Hepatocyte (in vitro differentiated cells): ENCODE measurements around the gene SLC9A7. TPM values are rescaled to one million over a fixed set of nuclear protein-coding genes. Genes with fewer than 3 reads are reported as not detected.

Experiments used
- DNase-seq: peaks from one replicate; pipeline ENCODE4 v3.0.0-alpha.2; 2016; ENCODE audit warnings: low spot score
- H2AFZ ChIP-seq: fragments of 200-600 bp; sonication (generic); 2 replicates; pipeline ENCODE4 v1.6.0; 2016; ENCODE audit warnings: antibody characterized with exemption, mild to moderate bottlenecking
- H3K27ac ChIP-seq: fragments of 200-600 bp; sonication (generic); 2 replicates; pipeline ENCODE4 v1.5.1; 2016; ENCODE audit warnings: mild to moderate bottlenecking
- H3K27me3 ChIP-seq: fragments of 200-600 bp; sonication (generic); 2 replicates; pipeline ENCODE4 v1.6.1; 2016
- H3K36me3 ChIP-seq: fragments of 200-600 bp; sonication (generic); replicated peaks from 2 replicates; pipeline ENCODE4 v1.5.1; 2016; ENCODE audit warnings: low read depth; ENCODE audit not compliant: insufficient read depth
- H3K4me1 ChIP-seq: fragments of 200-600 bp; sonication (generic); 2 replicates; pipeline ENCODE4 v1.5.1; 2016; ENCODE audit warnings: mild to moderate bottlenecking, moderate library complexity; ENCODE audit not compliant: insufficient read depth
- H3K4me2 ChIP-seq: fragments of 200-600 bp; sonication (generic); 2 replicates; pipeline ENCODE4 v1.6.0; 2016
- H3K4me3 ChIP-seq: fragments of 200-600 bp; sonication (generic); 2 replicates; pipeline ENCODE4 v1.5.1; 2016; ENCODE audit warnings: mild to moderate bottlenecking
- H3K79me2 ChIP-seq: fragments of 200-600 bp; sonication (generic); 2 replicates; pipeline ENCODE4 v1.6.0; 2017; ENCODE audit warnings: mild to moderate bottlenecking
- H3K9me2 ChIP-seq: fragments of 200-600 bp; sonication (generic); replicated peaks from 2 replicates; pipeline ENCODE4 v1.6.0; 2017; ENCODE audit warnings: mild to moderate bottlenecking; ENCODE audit not compliant: insufficient read depth
- H3K9me3 ChIP-seq: fragments of 200-600 bp; sonication (generic); 2 replicates; pipeline ENCODE4 v1.5.1; 2016; ENCODE audit warnings: low read depth, mild to moderate bottlenecking
- H4K20me1 ChIP-seq: fragments of 200-600 bp; sonication (generic); 2 replicates; pipeline ENCODE4 v1.6.0; 2016; ENCODE audit warnings: mild to moderate bottlenecking; ENCODE audit not compliant: insufficient read depth, poor library complexity, severe bottlenecking
- EZH2 ChIP-seq: fragments of 200-600 bp; sonication (generic); IDR thresholded peaks from 2 replicates; pipeline ENCODE4 v1.6.1; 2016; ENCODE audit warnings: antibody characterized with exemption, mild to moderate bottlenecking, borderline replicate concordance
- EZH2phosphoT487 ChIP-seq: fragments of 200-600 bp; sonication (generic); IDR thresholded peaks from one replicate; pipeline ENCODE4 v1.6.1; 2018; ENCODE audit warnings: antibody characterized with exemption, mild to moderate bottlenecking, low read depth, moderate library complexity; ENCODE audit not compliant: unreplicated experiment, severe bottlenecking
- WGBS: methylation state at CpG from one replicate; pipeline ENCODE4 v1.1.6; 2016; ENCODE audit warnings: low lambda C conversion rate; ENCODE audit errors: missing lambda C conversion rate; 5-methylcytosine and 5-hydroxymethylcytosine counted together
- polyA plus RNA-seq: library from polyadenylated mRNA; unstranded; fragments of >200 nt; fragmentation: Nextera tagmentation; extraction: Ambion mirVana; gene quantifications from 2 replicates; pipeline ENCODE4 v1.2.1, GENCODE V29; 2016
- total RNA-seq: library from RNA; depleted of rRNA; stranded (reverse); fragments of >200 nt; gene quantifications from 2 replicates; pipeline ENCODE4 v1.2.3, GENCODE V29; 2014
- TF ChIP-seq, protein P1 (sequence below): fragments of 200-600 bp; sonication (generic); IDR thresholded peaks from 2 replicates; pipeline ENCODE4 v1.5.1; 2016; ENCODE audit warnings: antibody characterized with exemption, mild to moderate bottlenecking; ENCODE audit not compliant: poor library complexity

Gene SLC9A7
- total and polyA plus RNA-seq, 2 experiments from 2014 or later: 3.6 to 8.1 TPM

DNA sequence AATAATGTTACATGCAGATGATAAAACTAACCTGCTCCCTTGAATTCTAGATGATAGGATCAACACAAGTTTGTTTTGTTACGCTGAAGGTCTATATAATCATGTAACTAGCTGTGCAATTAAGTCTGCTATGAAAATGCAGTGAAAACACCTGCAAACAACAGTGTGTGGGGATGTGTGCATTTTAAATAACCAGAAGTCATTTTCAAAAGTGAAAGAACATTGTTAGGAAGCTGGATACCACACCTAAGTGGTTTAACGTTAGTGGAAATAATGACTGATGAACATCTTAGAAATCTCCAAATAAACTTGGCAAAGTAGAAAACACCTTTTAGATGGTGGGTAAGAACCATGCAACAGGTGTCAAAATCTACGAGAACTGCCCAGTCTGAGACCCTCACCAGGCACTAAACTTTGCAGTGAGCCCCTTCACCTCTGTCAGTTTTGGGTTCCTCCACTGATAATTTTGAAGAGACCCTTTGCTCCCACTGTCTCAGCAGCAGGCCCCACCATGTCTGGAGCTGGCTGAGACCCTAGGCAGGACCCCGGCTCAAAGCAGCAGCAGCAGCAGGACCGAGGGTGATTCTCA is 148.8 kb downstream of the SLC9A7 start:
- Histone ChIP-seq H3K27me3 (no peaks in the 10 kb centered on the region), H3K4me3 (no peak overlapping the region), H3K4me2 (no peak overlapping the region), H4K20me1 (no peaks in the 10 kb centered on the region), H3K36me3 (no peaks in the 10 kb centered on the region), H3K27ac (no peak overlapping the region), H3K9me3 (no peaks in the 10 kb centered on the region), H3K9me2 (no peaks in the 10 kb centered on the region), H3K79me2 (no peaks in the 10 kb centered on the region), H2AFZ (no peak overlapping the region), H3K4me1 (no peaks in the 10 kb centered on the region)
- 77% methylated on average over 5 of the region's 5 CpGs for WGBS
- TF ChIP-seq EZH2 (no peak), EZH2phosphoT487 (no peak)
- TF ChIP-seq, protein P1, sequence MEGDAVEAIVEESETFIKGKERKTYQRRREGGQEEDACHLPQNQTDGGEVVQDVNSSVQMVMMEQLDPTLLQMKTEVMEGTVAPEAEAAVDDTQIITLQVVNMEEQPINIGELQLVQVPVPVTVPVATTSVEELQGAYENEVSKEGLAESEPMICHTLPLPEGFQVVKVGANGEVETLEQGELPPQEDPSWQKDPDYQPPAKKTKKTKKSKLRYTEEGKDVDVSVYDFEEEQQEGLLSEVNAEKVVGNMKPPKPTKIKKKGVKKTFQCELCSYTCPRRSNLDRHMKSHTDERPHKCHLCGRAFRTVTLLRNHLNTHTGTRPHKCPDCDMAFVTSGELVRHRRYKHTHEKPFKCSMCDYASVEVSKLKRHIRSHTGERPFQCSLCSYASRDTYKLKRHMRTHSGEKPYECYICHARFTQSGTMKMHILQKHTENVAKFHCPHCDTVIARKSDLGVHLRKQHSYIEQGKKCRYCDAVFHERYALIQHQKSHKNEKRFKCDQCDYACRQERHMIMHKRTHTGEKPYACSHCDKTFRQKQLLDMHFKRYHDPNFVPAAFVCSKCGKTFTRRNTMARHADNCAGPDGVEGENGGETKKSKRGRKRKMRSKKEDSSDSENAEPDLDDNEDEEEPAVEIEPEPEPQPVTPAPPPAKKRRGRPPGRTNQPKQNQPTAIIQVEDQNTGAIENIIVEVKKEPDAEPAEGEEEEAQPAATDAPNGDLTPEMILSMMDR: no peak
- no peak for DNase-seq

DNA sequence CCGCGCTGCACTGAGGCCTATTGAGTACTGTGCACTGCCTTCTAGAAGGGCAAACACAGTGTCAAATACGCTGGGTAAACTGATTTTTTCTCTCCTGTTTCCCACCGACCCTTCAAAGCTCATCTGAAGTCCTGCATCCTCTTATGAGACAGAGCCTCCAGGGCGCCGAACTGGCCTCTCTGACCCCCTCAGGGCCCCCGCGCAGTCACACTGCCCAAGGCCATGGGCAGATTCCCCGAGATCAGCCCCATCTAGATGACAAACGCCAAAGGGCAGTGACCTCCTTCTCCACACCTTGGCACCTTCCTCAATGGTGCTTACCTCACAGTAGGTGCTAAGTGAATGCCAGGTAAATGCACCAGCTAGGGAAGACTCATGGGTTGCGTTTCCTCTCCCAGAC is 151.0 kb downstream of the SLC9A7 start:
- TF ChIP-seq, protein P1: no peak
- TF ChIP-seq EZH2phosphoT487: no peak
- TF ChIP-seq EZH2: no peak
- no peak overlapping the region for H2AFZ ChIP-seq
- no peaks in the 10 kb centered on the region for H3K27me3 ChIP-seq
- H3K27ac ChIP-seq: no peak overlapping the region
- no peak for DNase-seq
- no peak overlapping the region for H3K4me3 ChIP-seq
- H3K9me2 ChIP-seq: no peaks in the 10 kb centered on the region
- H3K9me3 ChIP-seq: no peaks in the 10 kb centered on the region
- 88% methylated on average over 11 of the region's 11 CpGs for WGBS
- no peaks in the 10 kb centered on the region for H3K36me3 ChIP-seq
- no peaks in the 10 kb centered on the region for H3K79me2 ChIP-seq
- no peak overlapping the region for H3K4me2 ChIP-seq
- no peaks in the 10 kb centered on the region for H4K20me1 ChIP-seq
- H3K4me1 ChIP-seq: no peaks in the 10 kb centered on the region

DNA sequence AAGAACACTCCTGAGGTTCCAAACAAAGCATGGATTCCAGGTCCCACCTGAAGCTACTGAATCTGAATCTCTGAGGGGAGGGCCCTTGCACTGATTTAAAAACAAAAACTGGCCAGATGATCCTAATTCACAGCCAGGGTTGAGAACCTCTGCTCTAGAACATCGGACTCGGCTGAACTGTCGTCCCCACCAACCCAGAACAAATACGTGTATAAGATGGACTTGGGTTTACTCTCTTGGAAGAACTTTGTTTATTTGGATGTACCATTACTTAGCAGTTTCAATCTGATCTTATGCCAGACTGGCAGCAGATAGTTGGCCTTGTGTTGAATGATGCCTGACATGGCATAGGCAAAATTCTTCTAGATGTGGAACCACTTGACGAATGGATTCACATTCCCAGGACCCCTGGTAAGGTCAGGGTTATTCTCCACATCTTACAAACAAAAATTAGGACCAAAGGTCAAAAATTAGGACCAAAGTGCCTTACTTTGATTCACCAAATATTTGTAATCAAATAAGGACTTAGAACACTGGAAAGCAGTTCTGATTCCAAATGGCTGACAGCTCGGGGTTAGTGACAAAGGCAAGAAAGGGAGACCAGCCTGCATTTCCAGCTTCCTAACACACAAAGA is 156.3 kb downstream of the SLC9A7 start:
- H3K36me3 ChIP-seq: no peaks in the 10 kb centered on the region
- DNase-seq: no peak
- no peak overlapping the region for H3K4me2 ChIP-seq
- H3K27me3 ChIP-seq: no peaks in the 10 kb centered on the region
- no peak overlapping the region for H2AFZ ChIP-seq
- H3K9me3 ChIP-seq: no peaks in the 10 kb centered on the region
- H3K27ac ChIP-seq: no peak overlapping the region
- WGBS: 85% methylated on average over 6 of the region's 6 CpGs
- H3K4me1 ChIP-seq: no peaks in the 10 kb centered on the region
- H3K79me2 ChIP-seq: no peaks in the 10 kb centered on the region
- TF ChIP-seq EZH2phosphoT487: no peak
- TF ChIP-seq, protein P1: no peak
- TF ChIP-seq EZH2: no peak
- no peak overlapping the region for H3K4me3 ChIP-seq
- H3K9me2 ChIP-seq: no peaks in the 10 kb centered on the region
- H4K20me1 ChIP-seq: no peaks in the 10 kb centered on the region

DNA sequence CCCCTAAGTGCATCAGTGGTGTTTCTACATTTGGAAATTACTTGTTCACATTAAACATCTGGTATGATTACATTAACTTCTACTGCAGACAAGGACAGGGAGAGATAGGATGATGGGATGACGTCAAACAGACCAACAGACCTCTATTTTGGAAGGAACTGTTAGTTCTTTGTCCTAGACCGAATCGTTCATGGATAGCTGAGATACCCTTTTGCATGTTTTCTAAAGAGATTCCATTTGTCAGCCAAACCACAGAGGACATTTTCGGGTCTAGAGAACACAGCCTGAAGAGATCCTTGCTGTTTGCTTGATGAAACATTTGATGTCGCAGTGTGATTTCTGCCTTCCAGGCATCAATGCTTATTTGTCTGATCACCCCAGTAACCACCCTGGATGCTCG is 157.6 kb downstream of the SLC9A7 start:
- WGBS: 55% methylated on average over 6 of the region's 6 CpGs
- no peak for DNase-seq
- H3K36me3 ChIP-seq: no peaks in the 10 kb centered on the region
- no peak overlapping the region for H3K27ac ChIP-seq
- H3K9me3 ChIP-seq: no peaks in the 10 kb centered on the region
- no peaks in the 10 kb centered on the region for H3K79me2 ChIP-seq
- H2AFZ ChIP-seq: no peak overlapping the region
- H3K4me2 ChIP-seq: no peak overlapping the region
- H3K27me3 ChIP-seq: no peaks in the 10 kb centered on the region
- no peaks in the 10 kb centered on the region for H3K4me1 ChIP-seq
- H3K4me3 ChIP-seq: no peak overlapping the region
- H4K20me1 ChIP-seq: no peaks in the 10 kb centered on the region
- no peaks in the 10 kb centered on the region for H3K9me2 ChIP-seq
- no peak for TF ChIP-seq EZH2
